Common myeloid progenitor, CD34-positive (primary cell): ENCODE data around the gene INPP5D.
A peak's percentile ranks its signal among the peaks of the same experiment; 100 is the strongest.
"Not testable (repeated sequence)": the region's sequence is repeated elsewhere in the genome, so short reads cannot be mapped to it uniquely, and the experiment has no call there.

Experiments
- CTCF ChIA-PET: fragments of 350-600 bp; sonication (Branson Sonifier 250); formaldehyde crosslinking; loops from one replicate; lab custom pipeline; 2021; ENCODE audit warnings: antibody characterized with exemption; lab: Charles Lee
- POLR2A ChIA-PET: fragments of 350-600 bp; sonication (Branson Sonifier 250); formaldehyde crosslinking; loops from one replicate; lab custom pipeline; 2021; ENCODE audit warnings: antibody characterized with exemption; lab: Charles Lee
- DNase-seq, 3 donors: peaks; one replicate each; pipeline versions ENCODE4 v3.0.0 to v3.0.0-alpha.2; 2013
- H3K27ac ChIP-seq, 2 experiments: 1 replicate in 1 of 2; 2 replicates in 1 of 2; pipeline ENCODE4 v1.7.0; 2013; ENCODE audit warnings: inconsistent platforms in 2 of 2, low read length in 2 of 2, mild to moderate bottlenecking in 2 of 2, low read depth in 1 of 2, moderate library complexity in 1 of 2; ENCODE audit not compliant: severe bottlenecking in 2 of 2, insufficient read depth in 1 of 2, poor library complexity in 1 of 2
- H3K27me3 ChIP-seq, 5 experiments: replicated peaks in 2 of 5; 1 replicate in 3 of 5; 2 replicates in 2 of 5; pipeline versions ENCODE4 v1.6.1 to v1.7.0; 2013; ENCODE audit warnings: low read length in 4 of 5, mild to moderate bottlenecking in 2 of 5, moderate library complexity in 2 of 5, inconsistent platforms in 1 of 5; ENCODE audit not compliant: insufficient read depth in 5 of 5, control insufficient read depth in 4 of 5
- H3K36me3 ChIP-seq, 4 experiments: 1 replicate in 2 of 4; 2 replicates in 2 of 4; pipeline versions ENCODE4 v1.6.1 to v1.7.0; 2013; ENCODE audit warnings: low read length in 3 of 4, control low read depth in 1 of 4, mild to moderate bottlenecking in 1 of 4; ENCODE audit not compliant: control insufficient read depth in 4 of 4, insufficient read depth in 4 of 4
- H3K4me1 ChIP-seq, 4 experiments: 1 replicate in 3 of 4; 2 replicates in 1 of 4; pipeline versions ENCODE4 v1.6.1 to v1.7.1; 2013; ENCODE audit warnings: low read length in 3 of 4, mild to moderate bottlenecking in 3 of 4, control low read depth in 1 of 4, inconsistent platforms in 1 of 4, moderate library complexity in 1 of 4; ENCODE audit not compliant: control insufficient read depth in 4 of 4, insufficient read depth in 4 of 4; ENCODE audit errors: control extremely low read depth in 1 of 4
- H3K4me3 ChIP-seq, 7 experiments: 1 replicate in 4 of 7; 2 replicates in 3 of 7; pipeline versions ENCODE4 v1.5.1 to v1.7.0; 2013; ENCODE audit warnings: mild to moderate bottlenecking in 7 of 7, low read length in 6 of 7, moderate library complexity in 6 of 7, inconsistent platforms in 2 of 7, low read depth in 2 of 7, control low read depth in 1 of 7; ENCODE audit not compliant: insufficient read depth in 4 of 7, control insufficient read depth in 1 of 7; ENCODE audit errors: extremely low read depth in 1 of 7
- H3K9me3 ChIP-seq, 5 experiments: 1 replicate in 4 of 5; 2 replicates in 1 of 5; pipeline versions ENCODE4 v1.6.1 to v1.7.1; 2013; ENCODE audit warnings: low read length in 4 of 5, mild to moderate bottlenecking in 2 of 5, inconsistent platforms in 1 of 5, low read depth in 1 of 5, moderate library complexity in 1 of 5; ENCODE audit not compliant: control insufficient read depth in 4 of 5, insufficient read depth in 2 of 5; ENCODE audit errors: control extremely low read depth in 1 of 5
- WGBS: methylation state at CpG from one replicate; pipeline ENCODE4 v1.1.5; 2013; ENCODE audit not compliant: insufficient coverage; 5-methylcytosine and 5-hydroxymethylcytosine counted together

The INPP5D gene

GRCh38 chr2:233189025-233189424 lies 128.9 kb downstream of the INPP5D start:
- CTCF ChIA-PET: interaction anchor here (1.6 kb wide), 1 partner anchor 62 kb away, joined by 5 read pairs; the partner anchor contains the start of gene ATG16L1
- DNase-seq: no peak
- H3K36me3 ChIP-seq: peaks cover 42 to 98% (median 82%) of the 10 kb centered on the region in 4 experiments
- peaks cover 0 to 14% (median 4%) of the 10 kb centered on the region in 4 experiments for H3K4me1 ChIP-seq
- H3K4me3 ChIP-seq: no peak overlapping the region
- no peaks in the 10 kb centered on the region for H3K9me3 ChIP-seq
- no peak overlapping the region for H3K27ac ChIP-seq
- no peaks in the 10 kb centered on the region for H3K27me3 ChIP-seq
- POLR2A ChIA-PET: interaction anchor here (0.6 kb wide), 1 partner anchor 107 kb away, joined by 3 read pairs; no protein-coding TSS in a partner anchor
- WGBS: 97% methylated on average over 6 of the region's 8 CpGs

- H3K27ac ChIP-seq, POLR2A ChIA-PET, H3K27me3 ChIP-seq, H3K4me1 ChIP-seq, H3K9me3 ChIP-seq, H3K4me3 ChIP-seq: not testable (repeated sequence)
- peak in 1 of 3 donors; percentile 33 for DNase-seq
- 65% methylated on average over 2 of the region's 2 CpGs for WGBS
- CTCF ChIA-PET: interaction anchor here (1.0 to 1.6 kb wide), 4 partner anchors 16 to 58 kb away, joined by 3 to 4 read pairs (median 3); no protein-coding TSS in a partner anchor
- peaks cover 28 to 98% (median 80%) of the 10 kb centered on the region in 4 experiments for H3K36me3 ChIP-seq
Observed at GRCh38 chr2:233191016-233191415, 130.9 kb downstream of the INPP5D start.

DNA sequence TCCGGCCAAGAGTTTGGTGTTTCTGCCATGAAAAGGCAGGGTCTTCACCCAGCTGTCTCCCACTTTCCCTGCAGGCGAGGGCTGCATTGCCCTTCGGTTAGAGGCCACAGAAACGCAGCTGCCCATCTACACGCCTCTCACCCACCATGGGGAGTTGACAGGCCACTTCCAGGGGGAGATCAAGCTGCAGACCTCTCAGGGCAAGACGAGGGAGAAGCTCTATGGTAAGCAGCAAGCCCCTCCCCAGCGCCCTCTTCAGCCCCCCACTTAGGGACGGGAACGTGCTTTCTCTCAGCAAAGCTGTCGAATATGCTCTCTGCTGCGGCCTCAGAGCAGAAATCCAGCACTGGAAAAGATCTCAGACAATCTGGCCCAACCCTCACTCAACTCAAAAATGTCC lies 133.6 kb downstream of the INPP5D start:
- H3K27me3 ChIP-seq: no peaks in the 10 kb centered on the region
- DNase-seq: no peak
- peaks cover 25 to 99% (median 79%) of the 10 kb centered on the region in 4 experiments for H3K36me3 ChIP-seq
- ChIA-PET CTCF (interaction anchor here (1.1 to 1.9 kb wide), 2 partner anchors 10 to 13 kb away, joined by 3 to 6 read pairs; no protein-coding TSS in a partner anchor), POLR2A (interaction anchor here (0.6 kb wide), 1 partner anchor 32 kb away, joined by 3 read pairs; no protein-coding TSS in a partner anchor)
- peaks cover 0 to 10% (median 4%) of the 10 kb centered on the region in 4 experiments for H3K4me1 ChIP-seq
- no peak overlapping the region for H3K27ac ChIP-seq
- H3K9me3 ChIP-seq: no peaks in the 10 kb centered on the region
- no peak overlapping the region for H3K4me3 ChIP-seq
- 98% methylated on average over 9 of the region's 11 CpGs for WGBS

GRCh38 chr2:233195027-233195426 lies 134.9 kb downstream of the INPP5D start:
- WGBS: 100% methylated on average over 1 of the region's 5 CpGs
- H3K27ac ChIP-seq: no peak overlapping the region
- no peak overlapping the region for H3K4me3 ChIP-seq
- CTCF ChIA-PET: no interaction called here
- H3K9me3 ChIP-seq: no peaks in the 10 kb centered on the region
- H3K4me1 ChIP-seq: peaks cover 0 to 9% (median 4%) of the 10 kb centered on the region in 4 experiments
- H3K27me3 ChIP-seq: no peaks in the 10 kb centered on the region
- H3K36me3 ChIP-seq: peaks cover 15 to 98% (median 72%) of the 10 kb centered on the region in 4 experiments
- no peak for DNase-seq
- POLR2A ChIA-PET: interaction anchor here (0.7 kb wide), 1 partner anchor 23 kb away, joined by 4 read pairs; no protein-coding TSS in a partner anchor

DNA sequence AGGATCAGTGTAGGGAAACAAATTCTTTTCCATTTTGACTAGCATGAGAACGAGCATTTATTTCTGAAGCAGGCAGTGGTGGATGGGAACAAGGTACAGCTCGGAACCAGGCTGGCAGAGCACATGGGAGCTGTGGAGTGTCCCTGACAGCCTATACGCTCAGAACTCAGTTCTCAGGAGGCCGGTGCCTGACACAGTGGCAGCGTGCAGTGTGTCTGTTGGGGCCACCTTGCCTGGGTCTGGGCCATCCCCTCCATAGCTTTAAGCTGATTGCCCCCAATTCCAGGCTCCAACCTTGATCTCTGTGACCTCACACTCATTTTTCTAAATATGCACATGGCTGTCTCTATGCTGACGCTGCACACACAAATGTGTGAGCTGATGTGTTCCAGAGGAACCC lies 136.9 kb downstream of the INPP5D start:
- ChIA-PET CTCF (interaction anchor here (1.0 kb wide), 1 partner anchor 9 kb away, joined by 4 read pairs; no protein-coding TSS in a partner anchor), POLR2A (no interaction called here)
- Histone ChIP-seq H3K27me3 (no peaks in the 10 kb centered on the region), H3K4me3 (no peak overlapping the region), H3K36me3 (peaks cover 21 to 96% (median 69%) of the 10 kb centered on the region in 4 experiments), H3K9me3 (peaks cover 0 to 8% (median 0%) of the 10 kb centered on the region in 5 experiments), H3K27ac (no peak overlapping the region), H3K4me1 (no peaks in the 10 kb centered on the region)
- WGBS: 97% methylated on average over 6 of the region's 6 CpGs
- DNase-seq: no peak

GRCh38 chr2:233198026-233198425 lies 137.9 kb downstream of the INPP5D start:
- no peak for DNase-seq
- no peak overlapping the region for H3K4me3 ChIP-seq
- no peak overlapping the region for H3K27ac ChIP-seq
- H3K36me3 ChIP-seq: peaks cover 26 to 96% (median 73%) of the 10 kb centered on the region in 4 experiments
- peaks cover 0 to 18% (median 9%) of the 10 kb centered on the region in 5 experiments for H3K9me3 ChIP-seq
- WGBS: 98% methylated on average over 12 of the region's 12 CpGs
- H3K4me1 ChIP-seq: no peaks in the 10 kb centered on the region
- CTCF ChIA-PET: interaction anchor here (0.5 kb wide), 1 partner anchor 378 kb away, joined by 3 read pairs; no protein-coding TSS in a partner anchor
- no peaks in the 10 kb centered on the region for H3K27me3 ChIP-seq
- POLR2A ChIA-PET: no interaction called here

DNA sequence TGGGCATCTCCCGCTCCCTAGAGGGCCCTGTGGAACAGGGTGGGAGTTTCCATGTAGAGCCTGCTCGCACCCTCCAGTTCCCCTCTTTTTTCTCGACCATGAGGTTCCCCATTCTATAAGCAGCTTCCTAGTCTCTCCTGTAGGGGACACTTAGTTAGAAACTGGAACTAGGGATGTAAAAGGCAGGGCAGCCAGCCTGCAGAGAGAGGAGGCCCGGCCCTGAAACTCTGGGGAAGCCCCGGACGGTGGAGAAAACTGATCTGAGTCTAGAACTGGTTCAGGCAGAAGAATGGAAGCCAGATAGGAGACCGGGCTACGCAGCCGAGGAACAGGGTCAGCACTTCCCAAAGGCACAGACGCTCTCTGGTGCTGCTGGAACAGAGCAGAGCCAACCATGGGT lies 139.7 kb downstream of the INPP5D start:
- H3K4me3 ChIP-seq: no peak overlapping the region
- H3K36me3 ChIP-seq: peaks cover 38 to 96% (median 77%) of the 10 kb centered on the region in 4 experiments
- no peak for DNase-seq
- ChIA-PET POLR2A (no interaction called here), CTCF (interaction anchor here (0.8 to 2.0 kb wide), 3 partner anchors 10 to 51 kb away, joined by 3 to 9 read pairs (median 3); no protein-coding TSS in a partner anchor)
- no peak overlapping the region for H3K27ac ChIP-seq
- H3K9me3 ChIP-seq: peaks cover 0 to 20% (median 13%) of the 10 kb centered on the region in 5 experiments
- no peaks in the 10 kb centered on the region for H3K27me3 ChIP-seq
- 100% methylated on average over 7 of the region's 10 CpGs for WGBS
- no peaks in the 10 kb centered on the region for H3K4me1 ChIP-seq
